ENCODE data around the gene PDZD7. TPM values are rescaled to one million over a fixed set of nuclear protein-coding genes. Genes with fewer than 3 reads are reported as not detected.

The PDZD7 gene
- total and polyA plus RNA-seq, 2 of the 8 experiments (the other 6 are each of a cell fraction or from before 2014, with no cell fraction given) = 0.88 to 1.6 TPM

- Histone ChIP-seq H3K4me3 (ENCODE audit: extremely low read depth in 1 of 4, insufficient read depth in 2 of 4, low read depth in 3 of 4, low read length in 4 of 4) (no peak overlapping the region), H3K56ac (replicated peaks; ENCODE audit: insufficient read length, low read depth, low read length) (no peak overlapping the region), H3K23me2 (ENCODE audit: low read depth, low read length) (no peaks in the 10 kb centered on the region; the same call in 1 of the 2 replicates), H3K14ac (ENCODE audit: insufficient read length) (no peak overlapping the region), H3K9ac (replicated peaks in 1 of 4; ENCODE audit: extremely low read depth in 1 of 4, low read depth in 3 of 4, low read length in 3 of 4) (no peak overlapping the region), H3K23ac (ENCODE audit: insufficient read length) (no peak overlapping the region), H4K91ac (replicated peaks; ENCODE audit: insufficient read length, low read length) (no peak overlapping the region), H3K4me2 (ENCODE audit: insufficient read depth in 1 of 2, low read depth in 2 of 2, low read length in 2 of 2) (no peak overlapping the region), H2BK12ac (ENCODE audit: low read depth, low read length) (no peak overlapping the region), H2BK5ac (ENCODE audit: low read depth, low read length) (no peak overlapping the region), H3K18ac (ENCODE audit: extremely low read depth, low read length) (no peak overlapping the region), H2BK120ac (replicated peaks; ENCODE audit: low read depth, low read length) (no peak overlapping the region), H3K79me1 (ENCODE audit: low read depth, low read length) (no peaks in the 10 kb centered on the region; the same call in 1 of the 2 replicates), H3K9me3 (ENCODE audit: insufficient read depth in 2 of 2, low read depth in 1 of 2, low read length in 1 of 2) (no peaks in the 10 kb centered on the region), H3K27me3 (replicated peaks in 1 of 4; ENCODE audit: control insufficient read depth in 3 of 4, extremely low read depth in 1 of 4, insufficient read depth in 3 of 4, low read length in 3 of 4) (peaks cover 29 to 47% (median 44%) of the 10 kb centered on the region in 4 experiments), H2BK20ac (ENCODE audit: low read length) (no peak overlapping the region), H4K20me1 (replicated peaks in 1 of 2; ENCODE audit: control insufficient read depth in 1 of 2, insufficient read depth in 2 of 2, low read length in 2 of 2) (peaks cover 15 to 16% of the 10 kb centered on the region in 2 experiments), H3K79me2 (ENCODE audit: control insufficient read depth in 1 of 2, insufficient read depth in 2 of 2, low read length in 2 of 2) (no peaks in the 10 kb centered on the region), H2AK5ac (ENCODE audit: low read depth, low read length) (no peak overlapping the region), H3K27ac (ENCODE audit: low read depth, low read length) (no peak overlapping the region), H3K4me1 (replicated peaks in 1 of 4; ENCODE audit: control insufficient read depth in 3 of 4, insufficient read depth in 4 of 4, low read length in 3 of 4) (peaks cover 7 to 15% (median 10%) of the 10 kb centered on the region in 4 experiments), H3K4ac (replicated peaks; ENCODE audit: insufficient read length, low read depth, low read length) (no peak overlapping the region), H2AFZ (ENCODE audit: low read length) (no peak overlapping the region), H2BK15ac (ENCODE audit: low read length) (no peak overlapping the region), H4K5ac (ENCODE audit: insufficient read length, low read depth, low read length) (no peak overlapping the region), H3K36me3 (ENCODE audit: control insufficient read depth in 2 of 4, insufficient read depth in 4 of 4, low read length in 3 of 4) (no peaks in the 10 kb centered on the region; a peak in 1 of 8 replicates), H4K8ac (ENCODE audit: extremely low read depth, insufficient read depth, low read length) (no peak overlapping the region)
- no peak for DNase-seq (ENCODE audit: low read depth in 1 of 2, low spot score in 2 of 2)
- 85% methylated on average over 3 of the region's 3 CpGs; no CpG with 5 or more reads in 1 of the 2 experiments for WGBS, 2 experiments (ENCODE audit: extremely low coverage in 1 of 2, insufficient coverage in 1 of 2, insufficient read length in 1 of 2, insufficient replicate concordance in 2 of 2, low coverage in 1 of 2, low lambda C conversion rate in 2 of 2, missing lambda C conversion rate in 1 of 2)
- no peak for FAIRE-seq
- POLR2A ChIA-PET (ENCODE audit: partially characterized antibody) = interaction anchor here (1.4 to 8.1 kb wide), 2 partner anchors 10 to 43 kb away, joined by 3 to 85 read pairs; partner anchors contain the start of gene KAZALD1
- CTCF ChIA-PET (ENCODE audit: partially characterized antibody) = interaction anchor here (0.7 to 59.5 kb wide), 11 partner anchors 6 to 1755 kb away, joined by 3 to 2176 read pairs (median 10); partner anchors contain the start of genes KAZALD1, PDZD7, SFXN3 and TLX1
- TF ChIP-seq RAD21 (IDR thresholded peaks at IDR 0.05 in 1 of 2, conservative IDR thresholded peaks at IDR 0.05 in 1 of 2; ENCODE audit: low read depth in 2 of 2, low read length in 2 of 2) (no peak), MAFK (IDR thresholded peaks at IDR 0.05; ENCODE audit: low read depth, low read length) (no peak), TAF1 (IDR thresholded peaks at IDR 0.05; ENCODE audit: low read depth, low read length) (no peak), SIRT6 (IDR thresholded peaks at IDR 0.05; ENCODE audit: low read length) (no peak), YY1 (IDR thresholded peaks at IDR 0.05; ENCODE audit: low read depth, low read length) (no peak), E2F6 (IDR thresholded peaks at IDR 0.05) (no peak), POLR2A (IDR thresholded peaks at IDR 0.05; ENCODE audit: control extremely low read depth in 1 of 2, low read depth in 2 of 2, low read length in 2 of 2) (no peak), ATF2 (IDR thresholded peaks at IDR 0.05; ENCODE audit: low read length) (no peak), RNF2 (IDR thresholded peaks at IDR 0.05; ENCODE audit: borderline replicate concordance, low read depth, low read length, missing control alignments, poor library complexity, severe bottlenecking) (no peak), GTF2F1 (IDR thresholded peaks at IDR 0.05; ENCODE audit: borderline replicate concordance, low read depth, low read length) (no peak), SP1 (IDR thresholded peaks at IDR 0.05; ENCODE audit: low read depth, low read length) (no peak)
These were observed 21.4 kb upstream of the PDZD7 start for GRCh38 chr10:101052285-101052684.

All from H1 (cell line).